BLaER1 (cell line): ENCODE data around the gene DIP2C.

Experiments
- H3K27ac ChIP-seq: shearing (Covaris generic); formaldehyde crosslinking; 2 replicates; pipeline ENCODE4 v1.8.1; 2022
- H3K27me3 ChIP-seq: shearing (Covaris generic); formaldehyde crosslinking; 2 replicates; pipeline ENCODE4 v1.8.1; 2022
- H3K36me3 ChIP-seq: shearing (Covaris generic); formaldehyde crosslinking; 2 replicates; pipeline ENCODE4 v1.8.1; 2022
- H3K4me1 ChIP-seq: shearing (Covaris generic); formaldehyde crosslinking; 2 replicates; pipeline ENCODE4 v1.8.1; 2022
- H3K4me2 ChIP-seq: shearing (Covaris generic); formaldehyde crosslinking; 2 replicates; pipeline ENCODE4 v1.8.1; 2022
- H3K4me3 ChIP-seq: shearing (Covaris generic); formaldehyde crosslinking; 2 replicates; pipeline ENCODE4 v1.8.1; 2022
- H3K9ac ChIP-seq: shearing (Covaris generic); formaldehyde crosslinking; 2 replicates; pipeline ENCODE4 v1.8.1; 2022
- H3K9me3 ChIP-seq: shearing (Covaris generic); formaldehyde crosslinking; 2 replicates; pipeline ENCODE4 v1.8.1; 2022
- H4K20me1 ChIP-seq: shearing (Covaris generic); formaldehyde crosslinking; 2 replicates; pipeline ENCODE4 v1.8.1; 2022
- Cebpa-rat ChIP-seq: shearing (Covaris generic); IDR thresholded peaks from 2 replicates; pipeline ENCODE4 v1.8.1; 2022

DIP2C gene

GRCh38 chr10:624605-625332 lies 64.7 kb downstream of the DIP2C start:
- Histone ChIP-seq H3K9ac (no peak overlapping the region), H3K4me1 (peaks cover 93% of the 10 kb centered on the region), H4K20me1 (peaks cover 99% of the 10 kb centered on the region), H3K9me3 (no peaks in the 10 kb centered on the region), H3K27me3 (peaks cover 9% of the 10 kb centered on the region; the same call in 1 of the 2 replicates), H3K4me2 (peak overlapping the region; percentile 84), H3K27ac (no peak overlapping the region), H3K36me3 (no peaks in the 10 kb centered on the region), H3K4me3 (0 out of 2 replicates have a peak overlapping the region, but pooled peaks have one; percentile 9)
- TF ChIP-seq Cebpa-rat = no peak

- H3K4me2 ChIP-seq = peak overlapping the region; percentile 84
- H3K9me3 ChIP-seq = no peaks in the 10 kb centered on the region
- no peak overlapping the region for H3K27ac ChIP-seq
- TF ChIP-seq Cebpa-rat = no peak
- H3K27me3 ChIP-seq = peaks cover 9% of the 10 kb centered on the region; the same call in 1 of the 2 replicates
- peaks cover 91% of the 10 kb centered on the region for H3K4me1 ChIP-seq
- H3K9ac ChIP-seq = no peak overlapping the region
- no peaks in the 10 kb centered on the region for H3K36me3 ChIP-seq
- H4K20me1 ChIP-seq = peaks cover 99% of the 10 kb centered on the region
- H3K4me3 ChIP-seq = no peak overlapping the region
These were observed 65.2 kb downstream of the DIP2C start for GRCh38 chr10:624312-624604.

- H3K9me3 ChIP-seq = no peaks in the 10 kb centered on the region
- H3K4me1 ChIP-seq = peaks cover 86% of the 10 kb centered on the region
- TF ChIP-seq Cebpa-rat = no peak
- peaks cover 12% of the 10 kb centered on the region; the same call in 1 of the 2 replicates for H3K27me3 ChIP-seq
- no peak overlapping the region for H3K9ac ChIP-seq
- no peak overlapping the region for H3K4me3 ChIP-seq
- no peaks in the 10 kb centered on the region for H3K36me3 ChIP-seq
- peak overlapping the region; percentile 84 for H3K4me2 ChIP-seq
- H3K27ac ChIP-seq = no peak overlapping the region
- peaks cover 99% of the 10 kb centered on the region for H4K20me1 ChIP-seq
These were observed 65.8 kb downstream of the DIP2C start for GRCh38 chr10:623477-624311.

GRCh38 chr10:623014-623413 lies 66.5 kb downstream of the DIP2C start:
- Histone ChIP-seq H3K36me3 (no peaks in the 10 kb centered on the region), H3K9me3 (no peaks in the 10 kb centered on the region), H3K27ac (no peak overlapping the region), H3K9ac (no peak overlapping the region), H3K4me3 (no peak overlapping the region), H3K27me3 (peaks cover 12% of the 10 kb centered on the region; the same call in 1 of the 2 replicates), H3K4me1 (peaks cover 79% of the 10 kb centered on the region), H3K4me2 (peak overlapping the region; percentile 36), H4K20me1 (peaks cover 99% of the 10 kb centered on the region)
- no peak for TF ChIP-seq Cebpa-rat

- no peak overlapping the region for H3K9ac ChIP-seq
- peaks cover 99% of the 10 kb centered on the region for H4K20me1 ChIP-seq
- no peaks in the 10 kb centered on the region for H3K9me3 ChIP-seq
- H3K4me3 ChIP-seq = no peak overlapping the region
- H3K4me1 ChIP-seq = peaks cover 71% of the 10 kb centered on the region
- H3K4me2 ChIP-seq = peak overlapping the region; percentile 69
- no peak for TF ChIP-seq Cebpa-rat
- H3K27me3 ChIP-seq = peaks cover 12% of the 10 kb centered on the region; the same call in 1 of the 2 replicates
- H3K36me3 ChIP-seq = no peaks in the 10 kb centered on the region
- H3K27ac ChIP-seq = no peak overlapping the region
These were observed 67.3 kb downstream of the DIP2C start for GRCh38 chr10:621981-622740.

GRCh38 chr10:621513-621912 lies 68.0 kb downstream of the DIP2C start:
- Histone ChIP-seq H4K20me1 (peaks cover 99% of the 10 kb centered on the region), H3K27ac (no peak overlapping the region), H3K27me3 (peaks cover 12% of the 10 kb centered on the region; the same call in 1 of the 2 replicates), H3K9me3 (no peaks in the 10 kb centered on the region), H3K4me3 (no peak overlapping the region), H3K4me1 (peaks cover 64% of the 10 kb centered on the region), H3K36me3 (no peaks in the 10 kb centered on the region), H3K9ac (no peak overlapping the region), H3K4me2 (peak overlapping the region; percentile 69)
- no peak for TF ChIP-seq Cebpa-rat

GRCh38 chr10:620971-621370 lies 68.5 kb downstream of the DIP2C start:
- no peaks in the 10 kb centered on the region for H3K9me3 ChIP-seq
- TF ChIP-seq Cebpa-rat = no peak
- H3K36me3 ChIP-seq = no peaks in the 10 kb centered on the region
- peaks cover 59% of the 10 kb centered on the region for H3K4me1 ChIP-seq
- no peak overlapping the region for H3K4me3 ChIP-seq
- peak overlapping the region; percentile 69 for H3K4me2 ChIP-seq
- H3K27me3 ChIP-seq = peaks cover 12% of the 10 kb centered on the region; the same call in 1 of the 2 replicates
- H3K27ac ChIP-seq = no peak overlapping the region
- H3K9ac ChIP-seq = no peak overlapping the region
- peaks cover 99% of the 10 kb centered on the region for H4K20me1 ChIP-seq

GRCh38 chr10:620417-620816 lies 69.1 kb downstream of the DIP2C start:
- peaks cover 99% of the 10 kb centered on the region for H4K20me1 ChIP-seq
- peaks cover 12% of the 10 kb centered on the region; the same call in 1 of the 2 replicates for H3K27me3 ChIP-seq
- H3K36me3 ChIP-seq = no peaks in the 10 kb centered on the region
- peak overlapping the region; percentile 69 for H3K4me2 ChIP-seq
- H3K9ac ChIP-seq = no peak overlapping the region
- no peaks in the 10 kb centered on the region for H3K9me3 ChIP-seq
- H3K4me1 ChIP-seq = peaks cover 53% of the 10 kb centered on the region
- H3K27ac ChIP-seq = no peak overlapping the region
- H3K4me3 ChIP-seq = no peak overlapping the region
- no peak for TF ChIP-seq Cebpa-rat

- peaks cover 99% of the 10 kb centered on the region for H4K20me1 ChIP-seq
- H3K27me3 ChIP-seq = peaks cover 12% of the 10 kb centered on the region; the same call in 1 of the 2 replicates
- H3K4me3 ChIP-seq = no peak overlapping the region
- no peaks in the 10 kb centered on the region for H3K9me3 ChIP-seq
- H3K4me2 ChIP-seq = peak overlapping the region; percentile 69
- no peak overlapping the region for H3K9ac ChIP-seq
- no peak overlapping the region for H3K27ac ChIP-seq
- H3K36me3 ChIP-seq = peaks cover 3% of the 10 kb centered on the region; the same call in 1 of the 2 replicates
- no peak for TF ChIP-seq Cebpa-rat
- H3K4me1 ChIP-seq = peaks cover 46% of the 10 kb centered on the region
These were observed 69.8 kb downstream of the DIP2C start for GRCh38 chr10:619710-620109.
